Uterus (tissue), 2 donors: Measurements from ENCODE around the gene SLITRK3.

ENCODE experiments used
- CTCF ChIP-seq, 4 experiments: fragments of 200-600 bp in 2 of 4; fragments of 450-650 bp in 2 of 4; sonication (generic) in 2 of 4; IDR thresholded peaks; one replicate each; pipeline ENCODE4 v1.5.1; 2016 to 2019; ENCODE audit warnings: antibody characterized with exemption in 4 of 4, mild to moderate bottlenecking in 2 of 4, moderate library complexity in 1 of 4
- POLR2A ChIP-seq, 2 donors: fragments of 450-650 bp; IDR thresholded peaks; one replicate each; pipeline ENCODE4 v1.6.1; 2016; ENCODE audit warnings: antibody characterized with exemption in 2 of 2, mild to moderate bottlenecking in 1 of 2, moderate library complexity in 1 of 2

GRCh38 chr3:165188452-165188851, 7.7 kb downstream of the SLITRK3 start:
- TF ChIP-seq CTCF (IDR thresholded peaks at IDR 0.05) (no peak), POLR2A (IDR thresholded peaks at IDR 0.05) (no peak)
